Prostate gland (tissue), 2 donors: Measurements from ENCODE around the gene CYP4V2.

Experiments used
- POLR2A ChIP-seq: fragments of 450-650 bp; IDR thresholded peaks from one replicate; pipeline ENCODE4 v1.6.1; 2016; ENCODE audit warnings: antibody characterized with exemption, mild to moderate bottlenecking
- TF ChIP-seq, protein P1 (sequence below), 4 experiments: fragments of 200-600 bp in 2 of 4; fragments of 450-650 bp in 2 of 4; sonication (generic) in 2 of 4; IDR thresholded peaks; 1 replicate in 3 of 4; 2 replicates in 1 of 4; pipeline ENCODE4 v1.5.1; 2016 to 2019; ENCODE audit warnings: antibody characterized with exemption in 4 of 4, mild to moderate bottlenecking in 2 of 4, moderate library complexity in 2 of 4

DNA sequence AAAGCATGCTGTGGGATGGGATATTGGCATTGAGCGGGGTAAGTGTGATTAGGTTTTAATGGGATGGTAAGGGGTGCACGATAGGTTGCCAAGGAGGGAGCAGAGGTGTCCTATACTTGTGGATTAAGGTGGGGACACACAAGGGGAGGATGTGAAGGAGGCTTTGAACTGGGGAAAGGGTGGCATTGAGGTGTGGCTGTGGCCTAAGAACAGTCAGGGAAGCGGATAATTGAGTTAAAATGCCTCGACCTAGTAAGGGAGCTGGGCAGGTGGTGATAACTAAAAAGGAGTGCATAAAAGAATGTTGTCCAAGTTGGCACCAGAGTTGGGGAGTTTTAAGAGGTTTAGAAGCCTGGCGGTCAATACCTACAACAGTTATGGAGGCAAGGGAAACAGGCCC, 53.5 kb downstream of the CYP4V2 start:
- TF ChIP-seq POLR2A, result no peak
- TF ChIP-seq, protein P1, sequence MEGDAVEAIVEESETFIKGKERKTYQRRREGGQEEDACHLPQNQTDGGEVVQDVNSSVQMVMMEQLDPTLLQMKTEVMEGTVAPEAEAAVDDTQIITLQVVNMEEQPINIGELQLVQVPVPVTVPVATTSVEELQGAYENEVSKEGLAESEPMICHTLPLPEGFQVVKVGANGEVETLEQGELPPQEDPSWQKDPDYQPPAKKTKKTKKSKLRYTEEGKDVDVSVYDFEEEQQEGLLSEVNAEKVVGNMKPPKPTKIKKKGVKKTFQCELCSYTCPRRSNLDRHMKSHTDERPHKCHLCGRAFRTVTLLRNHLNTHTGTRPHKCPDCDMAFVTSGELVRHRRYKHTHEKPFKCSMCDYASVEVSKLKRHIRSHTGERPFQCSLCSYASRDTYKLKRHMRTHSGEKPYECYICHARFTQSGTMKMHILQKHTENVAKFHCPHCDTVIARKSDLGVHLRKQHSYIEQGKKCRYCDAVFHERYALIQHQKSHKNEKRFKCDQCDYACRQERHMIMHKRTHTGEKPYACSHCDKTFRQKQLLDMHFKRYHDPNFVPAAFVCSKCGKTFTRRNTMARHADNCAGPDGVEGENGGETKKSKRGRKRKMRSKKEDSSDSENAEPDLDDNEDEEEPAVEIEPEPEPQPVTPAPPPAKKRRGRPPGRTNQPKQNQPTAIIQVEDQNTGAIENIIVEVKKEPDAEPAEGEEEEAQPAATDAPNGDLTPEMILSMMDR (IDR thresholded peaks at IDR 0.05), result no peak
